H9 (cell line): ENCODE data around the gene MBLAC2. TPM values are rescaled to one million over a fixed set of nuclear protein-coding genes. Genes with fewer than 3 reads are reported as not detected.

ENCODE experiments used
- DNase-seq: peaks from one replicate; pipeline ENCODE4 v3.0.0-alpha.2; 2017
- H2AFZ ChIP-seq: one replicate; pipeline ENCODE4 v1.6.1; 2013; ENCODE audit warnings: mild to moderate bottlenecking, low read length, control low read depth, moderate library complexity
- H2AK5ac ChIP-seq: 2 replicates; pipeline ENCODE4 v1.6.1; 2013; ENCODE audit warnings: low read length, control low read depth, mixed read lengths; ENCODE audit not compliant: insufficient read length
- H2BK120ac ChIP-seq: one replicate; pipeline ENCODE4 v1.6.1; 2013; ENCODE audit warnings: low read depth, mild to moderate bottlenecking, low read length, control low read depth, inconsistent platforms; ENCODE audit not compliant: poor library complexity, severe bottlenecking
- H2BK12ac ChIP-seq: 2 replicates; pipeline ENCODE4 v1.6.1; 2013; ENCODE audit warnings: low read length, control low read depth, mixed read lengths, low read depth; ENCODE audit not compliant: insufficient read length
- H2BK15ac ChIP-seq: 2 replicates; pipeline ENCODE4 v1.6.1; 2013; ENCODE audit warnings: low read depth, low read length, control low read depth
- H2BK20ac ChIP-seq: one replicate; pipeline ENCODE4 v1.6.1; 2013; ENCODE audit warnings: low read depth, mild to moderate bottlenecking, low read length, control low read depth, inconsistent platforms; ENCODE audit not compliant: poor library complexity, severe bottlenecking
- H2BK5ac ChIP-seq: 2 replicates; pipeline ENCODE4 v1.6.1; 2013; ENCODE audit warnings: low read length, control low read depth, mixed read lengths; ENCODE audit not compliant: insufficient read length
- H3K14ac ChIP-seq: 2 replicates; pipeline ENCODE4 v1.6.1; 2013; ENCODE audit warnings: low read length, control low read depth; ENCODE audit not compliant: insufficient read depth
- H3K18ac ChIP-seq: 2 replicates; pipeline ENCODE4 v1.6.1; 2013; ENCODE audit warnings: low read depth, mild to moderate bottlenecking, mixed read lengths, low read length, control low read depth; ENCODE audit not compliant: insufficient read length
- H3K23ac ChIP-seq: 2 replicates; pipeline ENCODE4 v1.6.1; 2013; ENCODE audit warnings: low read length, control low read depth, mixed read lengths, low read depth; ENCODE audit not compliant: insufficient read length
- H3K23me2 ChIP-seq: 2 replicates; pipeline ENCODE4 v1.6.1; 2013; ENCODE audit warnings: low read depth, mild to moderate bottlenecking, mixed read lengths, low read length, control low read depth; ENCODE audit not compliant: insufficient read length, poor library complexity, severe bottlenecking
- H3K27ac ChIP-seq: 2 replicates; pipeline ENCODE4 v1.5.1; 2013; ENCODE audit warnings: low read length, control low read depth, mixed read lengths, low read depth; ENCODE audit not compliant: insufficient read length
- H3K27me3 ChIP-seq: 2 replicates; pipeline ENCODE4 v1.6.1; 2013; ENCODE audit warnings: low read length, control low read depth, inconsistent platforms; ENCODE audit not compliant: insufficient read depth
- H3K4ac ChIP-seq: 2 replicates; pipeline ENCODE4 v1.6.1; 2013; ENCODE audit warnings: low read depth, mild to moderate bottlenecking, control low read depth, inconsistent platforms, low read length, moderate library complexity
- H3K4me1 ChIP-seq: 2 replicates; pipeline ENCODE4 v1.6.1; 2013; ENCODE audit warnings: low read length, control low read depth, inconsistent platforms; ENCODE audit not compliant: insufficient read depth
- H3K4me2 ChIP-seq: 2 replicates; pipeline ENCODE4 v1.6.1; 2013; ENCODE audit warnings: low read length, control low read depth, mixed read lengths; ENCODE audit not compliant: insufficient read length, insufficient read depth
- H3K56ac ChIP-seq: 2 replicates; pipeline ENCODE4 v1.6.1; 2013; ENCODE audit warnings: low read depth, mild to moderate bottlenecking, mixed read lengths, low read length, control low read depth; ENCODE audit not compliant: insufficient read length
- H3K79me1 ChIP-seq: 2 replicates; pipeline ENCODE4 v1.6.1; 2013; ENCODE audit warnings: low read depth, mild to moderate bottlenecking, moderate library complexity, low read length, control low read depth, inconsistent platforms; ENCODE audit not compliant: insufficient read depth, poor library complexity, severe bottlenecking
- H3K79me2 ChIP-seq: 2 replicates; pipeline ENCODE4 v1.6.1; 2013; ENCODE audit warnings: low read length, control low read depth, inconsistent platforms; ENCODE audit not compliant: insufficient read depth
- H3K9ac ChIP-seq: 2 replicates; pipeline ENCODE4 v1.6.1; 2013; ENCODE audit warnings: low read length, control low read depth, mixed read lengths; ENCODE audit not compliant: insufficient read length; ENCODE audit errors: extremely low read depth
- H3K9me3 ChIP-seq: one replicate; pipeline ENCODE4 v1.6.1; 2013; ENCODE audit warnings: low read depth, low read length, inconsistent platforms; ENCODE audit not compliant: control insufficient read depth
- H3T11ph ChIP-seq: one replicate; pipeline ENCODE4 v1.6.1; 2013; ENCODE audit warnings: mild to moderate bottlenecking, low read length, control low read depth, inconsistent platforms
- H4K20me1 ChIP-seq: one replicate; pipeline ENCODE4 v1.6.1; 2013; ENCODE audit not compliant: control insufficient read depth, insufficient read length, insufficient read depth
- H4K5ac ChIP-seq: 2 replicates; pipeline ENCODE4 v1.6.1; 2013; ENCODE audit warnings: low read depth, mild to moderate bottlenecking, mixed read lengths, low read length, control low read depth; ENCODE audit not compliant: insufficient read length
- H4K8ac ChIP-seq: replicated peaks from 2 replicates; pipeline ENCODE4 v1.6.1; 2013; ENCODE audit warnings: low read length, control low read depth, mixed read lengths, low read depth; ENCODE audit not compliant: insufficient read length
- H4K91ac ChIP-seq: 2 replicates; pipeline ENCODE4 v1.6.1; 2013; ENCODE audit warnings: low read depth, mild to moderate bottlenecking, moderate library complexity, mixed read lengths, low read length, control low read depth; ENCODE audit not compliant: insufficient read length
- H3K27ac Mint-ChIP-seq, 3 experiments: 2 replicates in 2 of 3; 3 replicates in 1 of 3; pipeline ENCODE4 v1.8.0; 2020 to 2021; ENCODE audit warnings: mixed read lengths in 3 of 3, mild to moderate bottlenecking in 1 of 3, moderate library complexity in 1 of 3
- H3K27me3 Mint-ChIP-seq: 2 replicates; pipeline ENCODE4 v1.8.0; 2021; ENCODE audit warnings: low read depth, mild to moderate bottlenecking, moderate library complexity, mixed read lengths
- H3K36me3 Mint-ChIP-seq, 3 experiments: 2 replicates in 2 of 3; 3 replicates in 1 of 3; pipeline ENCODE4 v1.8.0; 2020 to 2021; ENCODE audit warnings: low read depth in 3 of 3, mixed read lengths in 3 of 3; ENCODE audit not compliant: insufficient read depth in 1 of 3
- H3K4me1 Mint-ChIP-seq, 2 experiments: 2 replicates each; pipeline ENCODE4 v1.8.0; 2020; ENCODE audit warnings: mixed read lengths in 2 of 2
- H3K4me3 Mint-ChIP-seq, 2 experiments: 2 replicates in 1 of 2; 3 replicates in 1 of 2; pipeline ENCODE4 v1.8.0; 2020 to 2021; ENCODE audit warnings: mild to moderate bottlenecking in 2 of 2, mixed read lengths in 2 of 2, moderate library complexity in 1 of 2
- H3K9me3 Mint-ChIP-seq, 2 experiments: 2 replicates in 1 of 2; 3 replicates in 1 of 2; pipeline ENCODE4 v1.8.0; 2020; ENCODE audit warnings: mild to moderate bottlenecking in 2 of 2, mixed read lengths in 2 of 2, moderate library complexity in 1 of 2
- CTCF ChIP-seq: fragments of 200-600 bp; sonication (generic); conservative IDR thresholded peaks from 3 replicates; pipeline ENCODE4 v1.8.0; 2021; ENCODE audit warnings: antibody characterized with exemption, mild to moderate bottlenecking
- WGBS: extraction: QIAGEN DNeasy Blood & Tissue Kit; methylation state at CpG from one replicate; pipeline ENCODE4 v1.1.7; 2013; ENCODE audit warnings: missing lambda C conversion rate, low lambda C conversion rate, mixed read lengths; ENCODE audit not compliant: insufficient read length; ENCODE audit errors: extremely low coverage; 5-methylcytosine and 5-hydroxymethylcytosine counted together
- total RNA-seq: library from RNA; stranded (reverse); gene quantifications from 2 replicates; pipeline ENCODE4 v1.2.1, GENCODE V29; 2021

The MBLAC2 gene
- total RNA-seq, 1 experiment from 2014 or later: 4.9 TPM

- Histone ChIP-seq H2AFZ (no peak overlapping the region), H3K9ac (no peak overlapping the region)
- H3K4me1 Mint-ChIP-seq: no peaks in the 10 kb centered on the region
Measured at GRCh38 chr5:90503596-90503995, 29.0 kb upstream of the MBLAC2 start.

More at GRCh38 chr5:90503596-90503995, 29.0 kb upstream of the MBLAC2 start:
- H3T11ph ChIP-seq: no peak overlapping the region
- H3K4me1 ChIP-seq: no peaks in the 10 kb centered on the region
- no peaks in the 10 kb centered on the region for H3K9me3 ChIP-seq
- H4K5ac ChIP-seq: no peak overlapping the region
- no CpG with 5 or more reads among the region's 1 CpG for WGBS
- no peak overlapping the region for H2BK12ac ChIP-seq
- no peak overlapping the region for H3K56ac ChIP-seq
- no peak for TF ChIP-seq CTCF
- H2BK20ac ChIP-seq: no peak overlapping the region
- no peaks in the 10 kb centered on the region for H3K27me3 Mint-ChIP-seq
- no peak overlapping the region for H3K23ac ChIP-seq
- no peak overlapping the region for H3K4me3 Mint-ChIP-seq
- H2AK5ac ChIP-seq: no peak overlapping the region
- H3K4ac ChIP-seq: no peak overlapping the region
- H3K27ac ChIP-seq: no peak overlapping the region
- H3K23me2 ChIP-seq: no peaks in the 10 kb centered on the region
- peaks cover 24 to 45% (median 31%) of the 10 kb centered on the region in 3 experiments; a peak in 6 of 7 replicates for H3K36me3 Mint-ChIP-seq
- no peak overlapping the region for H3K4me2 ChIP-seq
- H3K79me1 ChIP-seq: peaks cover 2% of the 10 kb centered on the region
- H4K20me1 ChIP-seq: no peaks in the 10 kb centered on the region
- H3K14ac ChIP-seq: no peak overlapping the region
- no peak overlapping the region for H2BK15ac ChIP-seq
- no peak overlapping the region for H3K18ac ChIP-seq
- H4K91ac ChIP-seq: no peak overlapping the region
- H2BK5ac ChIP-seq: no peak overlapping the region
- H4K8ac ChIP-seq: no peak overlapping the region
- no peak for DNase-seq
- H3K79me2 ChIP-seq: no peaks in the 10 kb centered on the region
- H2BK120ac ChIP-seq: no peak overlapping the region
- no peaks in the 10 kb centered on the region for H3K27me3 ChIP-seq
- H3K27ac Mint-ChIP-seq: peak overlapping the region in 1 of 3 experiments; percentile 67; a peak in 2 of 7 replicates
- no peaks in the 10 kb centered on the region for H3K9me3 Mint-ChIP-seq
